Glutamatergic neuron (in vitro differentiated cells): ENCODE data around the gene HGD. TPM values are rescaled to one million over a fixed set of nuclear protein-coding genes. Genes with fewer than 3 reads are reported as not detected.

Experiments
- DNase-seq: peaks from one replicate; pipeline ENCODE4 v3.0.0; 2022
- H3K27ac Mint-ChIP-seq: one replicate; pipeline ENCODE4 v1.8.0; 2020; ENCODE audit warnings: mild to moderate bottlenecking, mixed read lengths, inconsistent platforms; ENCODE audit not compliant: unreplicated experiment
- H3K27me3 Mint-ChIP-seq: one replicate; pipeline ENCODE4 v1.8.0; 2020; ENCODE audit warnings: mild to moderate bottlenecking, moderate library complexity, mixed read lengths, inconsistent platforms; ENCODE audit not compliant: unreplicated experiment
- H3K36me3 Mint-ChIP-seq: one replicate; pipeline ENCODE4 v1.8.0; 2020; ENCODE audit warnings: mild to moderate bottlenecking, mixed read lengths, inconsistent platforms; ENCODE audit not compliant: unreplicated experiment
- H3K4me1 Mint-ChIP-seq: one replicate; pipeline ENCODE4 v1.8.0; 2020; ENCODE audit warnings: mild to moderate bottlenecking, low read depth, mixed read lengths, inconsistent platforms; ENCODE audit not compliant: unreplicated experiment
- H3K4me3 Mint-ChIP-seq: one replicate; pipeline ENCODE4 v1.8.0; 2020; ENCODE audit warnings: mild to moderate bottlenecking, mixed read lengths, inconsistent platforms; ENCODE audit not compliant: unreplicated experiment
- H3K9me3 Mint-ChIP-seq: one replicate; pipeline ENCODE4 v1.8.0; 2020; ENCODE audit warnings: mild to moderate bottlenecking, moderate library complexity, mixed read lengths, inconsistent platforms; ENCODE audit not compliant: unreplicated experiment
- CTCF ChIP-seq: fragments of 200-600 bp; sonication (generic); IDR thresholded peaks from one replicate; pipeline ENCODE4 v1.5.0; 2021; ENCODE audit not compliant: partially characterized antibody, unreplicated experiment
- total RNA-seq: library from RNA; stranded (reverse); fragmentation: NEBNext Ultra II Directional; extraction: Animal tissue kit (Norgen Biotek cat#: 25700); gene quantifications from one replicate; pipeline ENCODE4 v1.2.1, GENCODE V29; 2021; ENCODE audit not compliant: unreplicated experiment

The HGD gene
- total RNA-seq, 1 donor from 2014 or later: not detected

GRCh38 chr3:120659285-120659684 is 22.8 kb downstream of the HGD start:
- Mint-ChIP-seq H3K36me3 (peaks cover 18% of the 10 kb centered on the region), H3K27ac (no peak overlapping the region), H3K4me1 (no peaks in the 10 kb centered on the region), H3K4me3 (no peak overlapping the region), H3K9me3 (peaks cover 6% of the 10 kb centered on the region), H3K27me3 (no peaks in the 10 kb centered on the region)
- DNase-seq: no peak
- no peak for TF ChIP-seq CTCF

- no peak overlapping the region for H3K4me3 Mint-ChIP-seq
- peak overlapping the region; percentile 48 for H3K27ac Mint-ChIP-seq
- peaks cover 17% of the 10 kb centered on the region for H3K4me1 Mint-ChIP-seq
- peaks cover 6% of the 10 kb centered on the region for H3K9me3 Mint-ChIP-seq
- peaks cover 6% of the 10 kb centered on the region for H3K36me3 Mint-ChIP-seq
- no peak for DNase-seq
- no peak for TF ChIP-seq CTCF
- H3K27me3 Mint-ChIP-seq: no peaks in the 10 kb centered on the region
These were observed 29.0 kb downstream of the HGD start for GRCh38 chr3:120652896-120653545.

GRCh38 chr3:120652281-120652680 is 29.8 kb downstream of the HGD start:
- H3K4me1 Mint-ChIP-seq: peaks cover 17% of the 10 kb centered on the region
- no peaks in the 10 kb centered on the region for H3K36me3 Mint-ChIP-seq
- no peaks in the 10 kb centered on the region for H3K27me3 Mint-ChIP-seq
- H3K27ac Mint-ChIP-seq: peak overlapping the region; percentile 75
- DNase-seq: peak; percentile 40
- TF ChIP-seq CTCF: no peak
- H3K9me3 Mint-ChIP-seq: peaks cover 5% of the 10 kb centered on the region
- peak overlapping the region; percentile 32 for H3K4me3 Mint-ChIP-seq

GRCh38 chr3:120650311-120650710 is 31.7 kb downstream of the HGD start:
- Mint-ChIP-seq H3K36me3 (no peaks in the 10 kb centered on the region), H3K4me3 (no peak overlapping the region), H3K27ac (no peak overlapping the region), H3K27me3 (no peaks in the 10 kb centered on the region), H3K4me1 (peaks cover 27% of the 10 kb centered on the region), H3K9me3 (peaks cover 5% of the 10 kb centered on the region)
- no peak for TF ChIP-seq CTCF
- DNase-seq: no peak

GRCh38 chr3:120649830-120650233 is 32.2 kb downstream of the HGD start:
- H3K27me3 Mint-ChIP-seq: no peaks in the 10 kb centered on the region
- no peak overlapping the region for H3K4me3 Mint-ChIP-seq
- H3K27ac Mint-ChIP-seq: no peak overlapping the region
- H3K36me3 Mint-ChIP-seq: no peaks in the 10 kb centered on the region
- DNase-seq: no peak
- TF ChIP-seq CTCF: no peak
- H3K9me3 Mint-ChIP-seq: peaks cover 5% of the 10 kb centered on the region
- peaks cover 29% of the 10 kb centered on the region for H3K4me1 Mint-ChIP-seq
